GM21786 (cell line): ENCODE results near the gene CELSR1.

ENCODE experiments used
- ATAC-seq: cut with Tn5 transposase; IDR thresholded peaks from one replicate; pipeline ENCODE4 v1.9.1; 2021; ENCODE audit not compliant: unreplicated experiment

Gene CELSR1

GRCh38 chr22:46447906-46448305 lies 89.5 kb downstream of the CELSR1 start:
- no peak for ATAC-seq

DNA sequence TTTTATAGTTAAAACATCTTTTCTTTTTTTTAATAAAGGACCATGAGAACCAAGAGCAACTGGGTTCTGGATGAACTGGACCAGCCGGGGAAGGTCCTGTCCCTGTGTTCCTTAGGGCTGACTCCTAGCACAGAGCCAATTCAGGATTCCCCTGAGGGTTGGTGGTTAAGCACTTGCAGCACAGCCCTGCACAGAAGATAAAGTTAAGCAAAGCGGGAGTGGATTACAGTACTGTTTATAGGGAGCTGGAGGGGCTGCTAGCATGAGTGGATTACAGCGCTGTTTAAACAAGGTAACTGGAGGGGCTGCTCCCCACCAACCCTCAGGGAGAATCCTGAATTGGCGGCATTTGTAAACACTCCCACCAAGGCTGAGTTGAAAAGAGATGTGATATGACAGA lies 90.6 kb downstream of the CELSR1 start:
- no peak for ATAC-seq

DNA sequence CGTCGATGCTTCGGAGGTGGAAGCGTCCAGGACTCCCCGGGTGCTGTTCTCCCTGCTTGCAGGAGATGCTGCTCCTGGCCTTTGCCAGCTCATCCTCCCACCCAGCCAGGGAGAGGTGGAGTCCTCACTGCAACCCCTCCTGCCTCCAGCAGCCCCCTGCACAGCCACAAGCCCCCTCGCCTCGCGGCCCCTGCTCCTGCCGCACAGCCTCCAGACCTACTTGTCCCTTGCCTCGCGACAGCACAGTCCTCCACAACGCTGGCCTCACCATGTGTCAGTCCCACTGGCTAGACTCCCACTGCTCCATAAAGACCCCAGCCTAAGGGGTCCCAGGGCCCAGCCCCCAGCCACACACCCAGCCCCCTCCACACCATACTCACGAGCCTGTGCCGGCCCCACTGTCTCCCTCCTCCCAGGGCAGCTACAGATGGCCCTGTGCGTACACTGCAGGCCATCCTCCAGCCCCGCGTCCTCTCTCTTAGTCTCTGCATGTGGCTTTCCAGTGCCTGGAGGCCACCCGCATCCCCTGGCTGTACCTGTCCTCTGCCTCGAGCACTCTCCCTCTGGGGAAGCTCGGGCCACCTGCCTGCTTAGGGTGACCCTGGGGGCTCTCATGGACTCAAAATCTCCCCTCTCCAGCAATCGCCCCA lies 91.5 kb downstream of the CELSR1 start:
- no peak for ATAC-seq

- ATAC-seq = no peak
These were observed 93.0 kb downstream of the CELSR1 start for GRCh38 chr22:46444390-46444854.

DNA sequence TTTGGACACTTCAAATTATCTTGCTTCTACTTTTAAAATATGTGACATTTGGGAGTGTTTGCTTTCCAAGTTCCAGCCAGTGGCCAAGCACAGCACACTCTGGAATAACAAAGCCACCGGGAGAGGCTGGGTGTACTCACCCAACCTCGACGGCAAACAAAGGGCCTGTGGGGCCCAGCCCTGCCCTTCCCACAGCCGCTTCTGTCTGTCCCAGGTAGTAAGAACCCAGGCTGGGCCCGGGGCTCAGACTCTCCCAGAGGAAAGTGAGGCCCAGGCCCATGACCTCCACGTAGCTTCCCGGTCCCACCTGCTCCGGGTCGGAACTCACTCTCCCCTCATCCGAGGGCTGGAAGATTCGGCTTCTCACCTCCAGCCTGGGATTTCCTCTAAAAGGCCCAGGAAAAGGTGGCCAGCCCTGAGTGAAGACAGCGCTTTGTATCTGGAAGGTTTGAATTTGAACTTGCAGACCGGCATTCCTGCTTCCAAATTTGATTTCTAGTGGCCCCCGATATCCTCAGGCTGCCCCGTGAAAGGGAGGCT lies 93.5 kb downstream of the CELSR1 start:
- no peak for ATAC-seq

DNA sequence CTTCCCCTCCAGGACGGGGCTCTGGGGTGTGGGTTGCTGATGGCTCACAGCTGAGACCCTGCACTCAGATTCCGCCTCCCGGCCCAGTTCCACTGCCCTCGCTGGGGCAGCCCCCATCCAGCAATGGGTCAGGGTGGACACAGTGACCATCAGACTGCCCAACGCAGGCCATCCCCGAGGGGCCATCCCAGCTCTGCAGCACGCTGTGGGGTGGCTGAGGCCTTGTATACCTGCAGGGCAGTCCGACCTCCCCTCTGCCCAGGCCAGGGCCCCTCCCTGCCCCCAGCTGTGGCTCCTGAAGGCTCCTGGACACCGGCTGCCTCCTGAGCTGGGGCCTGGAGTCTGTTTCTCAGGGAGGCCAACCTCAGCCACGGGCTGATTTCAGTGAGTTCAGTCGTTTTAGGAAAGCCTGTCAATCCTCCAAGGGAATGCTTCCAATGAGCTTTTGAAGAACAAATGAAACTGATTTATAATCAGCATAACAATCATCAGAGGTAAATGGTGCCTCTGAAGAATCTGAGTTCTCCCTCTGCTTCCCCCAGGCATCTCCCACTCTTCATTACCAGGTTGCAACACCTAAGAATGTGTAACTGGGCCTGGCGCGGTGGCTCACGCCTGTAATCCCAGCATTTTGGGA lies 95.1 kb downstream of the CELSR1 start:
- ATAC-seq = no peak

GRCh38 chr22:46439576-46440465 lies 97.6 kb downstream of the CELSR1 start:
- no peak for ATAC-seq

- ATAC-seq = no peak
These were observed 98.3 kb downstream of the CELSR1 start for GRCh38 chr22:46439111-46439510.

- no peak for ATAC-seq
These were observed 99.6 kb downstream of the CELSR1 start for GRCh38 chr22:46437671-46438440.

- no peak for ATAC-seq
These were observed 100.7 kb downstream of the CELSR1 start for GRCh38 chr22:46436595-46437175.

GRCh38 chr22:46433318-46433717 lies 104.1 kb downstream of the CELSR1 start:
- ATAC-seq = no peak

DNA sequence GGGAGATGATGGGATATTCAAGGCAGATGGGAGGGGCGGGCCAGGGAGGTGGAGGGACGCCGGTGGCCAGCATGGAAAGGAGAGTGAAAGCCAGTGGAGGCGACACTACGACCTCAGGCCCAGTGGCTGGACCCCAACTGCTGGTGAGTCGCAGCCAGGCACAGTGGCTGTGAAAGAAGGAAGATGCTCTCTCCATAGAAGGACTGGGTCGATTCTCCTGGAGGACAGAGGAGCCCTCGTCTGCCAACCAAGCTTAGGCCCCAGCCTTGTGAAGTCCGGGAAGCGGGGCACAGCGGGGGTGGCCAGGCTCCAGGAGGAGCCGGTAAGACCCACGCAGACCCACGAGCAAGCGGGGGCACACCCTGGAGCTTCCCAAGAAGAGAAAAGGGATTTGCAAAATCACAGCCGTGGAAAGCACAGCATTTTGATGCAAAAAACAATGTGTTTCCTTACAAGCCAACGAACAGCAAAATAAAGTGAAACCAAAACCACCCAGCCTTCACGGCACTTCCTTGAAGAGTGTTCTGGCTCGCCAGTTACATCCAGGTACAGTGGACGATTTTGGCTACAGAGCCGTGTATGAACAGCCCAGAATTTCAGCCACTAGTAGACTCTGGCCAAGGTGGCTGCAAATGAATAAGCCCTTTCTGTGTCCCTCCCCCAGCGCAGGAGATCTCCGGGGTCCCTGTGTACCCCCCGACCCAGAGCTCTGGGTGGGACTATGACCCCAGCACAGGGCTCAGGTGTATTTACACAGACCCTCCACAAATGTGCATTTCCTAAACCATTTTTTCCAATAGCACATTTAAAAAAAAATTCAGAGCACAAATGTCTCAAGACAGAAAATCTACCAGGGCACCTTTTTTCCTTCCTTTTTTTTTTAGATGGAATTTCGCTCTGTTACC lies 105.0 kb downstream of the CELSR1 start:
- ATAC-seq = no peak

- no peak for ATAC-seq
These were observed 106.2 kb downstream of the CELSR1 start for GRCh38 chr22:46430961-46431838.

DNA sequence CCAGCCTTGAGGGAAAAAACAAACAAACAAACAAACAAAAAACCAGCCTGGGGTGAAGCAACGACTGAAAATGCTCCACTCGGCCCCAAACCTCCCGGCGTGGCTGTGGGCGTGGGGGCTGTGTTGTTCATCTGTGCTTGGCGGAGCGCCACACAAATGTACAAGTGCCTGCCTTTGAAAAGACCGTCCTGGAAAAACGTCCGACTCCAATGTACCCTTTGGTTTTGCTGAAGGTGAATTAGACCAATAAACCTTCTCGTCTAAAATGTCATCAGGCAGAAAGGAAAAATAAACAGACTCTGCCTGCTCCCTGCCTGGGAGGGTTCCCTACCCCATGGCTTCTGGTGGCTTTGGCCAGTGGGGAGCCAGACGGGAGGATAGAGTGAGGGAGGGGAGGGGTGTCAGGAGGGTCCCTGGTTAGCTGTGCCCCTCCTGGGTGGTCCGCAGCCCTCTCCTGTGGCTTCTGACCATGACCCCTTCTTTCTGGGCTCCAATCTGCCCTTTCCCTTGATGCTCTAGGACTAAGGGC lies 108.0 kb downstream of the CELSR1 start:
- ATAC-seq = no peak

- ATAC-seq = no peak
These were observed 108.7 kb downstream of the CELSR1 start for GRCh38 chr22:46428602-46429324.

GRCh38 chr22:46428171-46428570 lies 109.2 kb downstream of the CELSR1 start:
- no peak for ATAC-seq

GRCh38 chr22:46425016-46425415 lies 112.4 kb downstream of the CELSR1 start:
- no peak for ATAC-seq
